ENCODE measurements around the gene CHCHD4.

CHCHD4 gene

DNA sequence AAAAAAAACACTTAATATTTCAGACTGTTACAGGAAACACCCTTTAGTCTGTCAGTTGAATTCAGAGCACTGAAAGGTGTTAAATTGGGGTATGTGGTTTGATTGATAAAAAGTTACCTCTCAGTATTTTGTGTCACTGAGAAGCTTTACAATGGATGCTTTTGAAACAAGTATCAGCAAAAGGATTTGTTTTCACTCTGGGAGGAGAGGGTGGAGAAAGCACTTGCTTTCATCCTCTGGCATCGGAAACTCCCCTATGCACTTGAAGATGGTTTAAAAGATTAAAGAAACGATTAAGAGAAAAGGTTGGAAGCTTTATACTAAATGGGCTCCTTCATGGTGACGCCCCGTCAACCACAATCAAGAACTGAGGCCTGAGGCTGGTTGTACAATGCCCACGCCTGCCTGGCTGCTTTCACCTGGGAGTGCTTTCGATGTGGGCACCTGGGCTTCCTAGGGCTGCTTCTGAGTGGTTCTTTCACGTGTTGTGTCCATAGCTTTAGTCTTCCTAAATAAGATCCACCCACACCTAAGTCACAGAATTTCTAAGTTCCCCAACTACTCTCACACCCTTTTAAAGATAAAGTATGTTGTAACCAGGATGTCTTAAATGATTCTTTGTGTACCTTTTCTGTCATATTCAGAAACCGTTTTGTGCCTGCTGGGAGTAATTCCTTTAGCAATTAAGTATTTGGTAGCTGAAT lies 18.0 kb upstream of the CHCHD4 start:
- Histone ChIP-seq H3K27ac (replicated peaks) (peak overlapping the region; percentile 94), H3K4me3 (replicated peaks; ENCODE audit: insufficient read depth, low read length) (no peak overlapping the region), H3K27me3 (ENCODE audit: insufficient read depth, poor library complexity, severe bottlenecking) (no peaks in the 10 kb centered on the region)
- TF ChIP-seq SPI1 (IDR thresholded peaks at IDR 0.05; ENCODE audit: borderline replicate concordance, low read depth) = no peak
- TF ChIP-seq, protein P1, sequence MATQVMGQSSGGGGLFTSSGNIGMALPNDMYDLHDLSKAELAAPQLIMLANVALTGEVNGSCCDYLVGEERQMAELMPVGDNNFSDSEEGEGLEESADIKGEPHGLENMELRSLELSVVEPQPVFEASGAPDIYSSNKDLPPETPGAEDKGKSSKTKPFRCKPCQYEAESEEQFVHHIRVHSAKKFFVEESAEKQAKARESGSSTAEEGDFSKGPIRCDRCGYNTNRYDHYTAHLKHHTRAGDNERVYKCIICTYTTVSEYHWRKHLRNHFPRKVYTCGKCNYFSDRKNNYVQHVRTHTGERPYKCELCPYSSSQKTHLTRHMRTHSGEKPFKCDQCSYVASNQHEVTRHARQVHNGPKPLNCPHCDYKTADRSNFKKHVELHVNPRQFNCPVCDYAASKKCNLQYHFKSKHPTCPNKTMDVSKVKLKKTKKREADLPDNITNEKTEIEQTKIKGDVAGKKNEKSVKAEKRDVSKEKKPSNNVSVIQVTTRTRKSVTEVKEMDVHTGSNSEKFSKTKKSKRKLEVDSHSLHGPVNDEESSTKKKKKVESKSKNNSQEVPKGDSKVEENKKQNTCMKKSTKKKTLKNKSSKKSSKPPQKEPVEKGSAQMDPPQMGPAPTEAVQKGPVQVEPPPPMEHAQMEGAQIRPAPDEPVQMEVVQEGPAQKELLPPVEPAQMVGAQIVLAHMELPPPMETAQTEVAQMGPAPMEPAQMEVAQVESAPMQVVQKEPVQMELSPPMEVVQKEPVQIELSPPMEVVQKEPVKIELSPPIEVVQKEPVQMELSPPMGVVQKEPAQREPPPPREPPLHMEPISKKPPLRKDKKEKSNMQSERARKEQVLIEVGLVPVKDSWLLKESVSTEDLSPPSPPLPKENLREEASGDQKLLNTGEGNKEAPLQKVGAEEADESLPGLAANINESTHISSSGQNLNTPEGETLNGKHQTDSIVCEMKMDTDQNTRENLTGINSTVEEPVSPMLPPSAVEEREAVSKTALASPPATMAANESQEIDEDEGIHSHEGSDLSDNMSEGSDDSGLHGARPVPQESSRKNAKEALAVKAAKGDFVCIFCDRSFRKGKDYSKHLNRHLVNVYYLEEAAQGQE (IDR thresholded peaks at IDR 0.05; ENCODE audit: insufficient replicate concordance, low read depth) = no peak
- TF ChIP-seq POLR2AphosphoS5 (IDR thresholded peaks at IDR 0.05; ENCODE audit: low read depth) = no peak
- TF ChIP-seq GABPA (IDR thresholded peaks at IDR 0.05; ENCODE audit: low read depth) = no peak
- TF ChIP-seq, protein P2, sequence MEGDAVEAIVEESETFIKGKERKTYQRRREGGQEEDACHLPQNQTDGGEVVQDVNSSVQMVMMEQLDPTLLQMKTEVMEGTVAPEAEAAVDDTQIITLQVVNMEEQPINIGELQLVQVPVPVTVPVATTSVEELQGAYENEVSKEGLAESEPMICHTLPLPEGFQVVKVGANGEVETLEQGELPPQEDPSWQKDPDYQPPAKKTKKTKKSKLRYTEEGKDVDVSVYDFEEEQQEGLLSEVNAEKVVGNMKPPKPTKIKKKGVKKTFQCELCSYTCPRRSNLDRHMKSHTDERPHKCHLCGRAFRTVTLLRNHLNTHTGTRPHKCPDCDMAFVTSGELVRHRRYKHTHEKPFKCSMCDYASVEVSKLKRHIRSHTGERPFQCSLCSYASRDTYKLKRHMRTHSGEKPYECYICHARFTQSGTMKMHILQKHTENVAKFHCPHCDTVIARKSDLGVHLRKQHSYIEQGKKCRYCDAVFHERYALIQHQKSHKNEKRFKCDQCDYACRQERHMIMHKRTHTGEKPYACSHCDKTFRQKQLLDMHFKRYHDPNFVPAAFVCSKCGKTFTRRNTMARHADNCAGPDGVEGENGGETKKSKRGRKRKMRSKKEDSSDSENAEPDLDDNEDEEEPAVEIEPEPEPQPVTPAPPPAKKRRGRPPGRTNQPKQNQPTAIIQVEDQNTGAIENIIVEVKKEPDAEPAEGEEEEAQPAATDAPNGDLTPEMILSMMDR (IDR thresholded peaks at IDR 0.05; ENCODE audit: insufficient read depth, low read length) = no peak
- DNase-seq (ENCODE audit: low read depth in 1 of 2, low spot score in 1 of 2) = no peak

DNA sequence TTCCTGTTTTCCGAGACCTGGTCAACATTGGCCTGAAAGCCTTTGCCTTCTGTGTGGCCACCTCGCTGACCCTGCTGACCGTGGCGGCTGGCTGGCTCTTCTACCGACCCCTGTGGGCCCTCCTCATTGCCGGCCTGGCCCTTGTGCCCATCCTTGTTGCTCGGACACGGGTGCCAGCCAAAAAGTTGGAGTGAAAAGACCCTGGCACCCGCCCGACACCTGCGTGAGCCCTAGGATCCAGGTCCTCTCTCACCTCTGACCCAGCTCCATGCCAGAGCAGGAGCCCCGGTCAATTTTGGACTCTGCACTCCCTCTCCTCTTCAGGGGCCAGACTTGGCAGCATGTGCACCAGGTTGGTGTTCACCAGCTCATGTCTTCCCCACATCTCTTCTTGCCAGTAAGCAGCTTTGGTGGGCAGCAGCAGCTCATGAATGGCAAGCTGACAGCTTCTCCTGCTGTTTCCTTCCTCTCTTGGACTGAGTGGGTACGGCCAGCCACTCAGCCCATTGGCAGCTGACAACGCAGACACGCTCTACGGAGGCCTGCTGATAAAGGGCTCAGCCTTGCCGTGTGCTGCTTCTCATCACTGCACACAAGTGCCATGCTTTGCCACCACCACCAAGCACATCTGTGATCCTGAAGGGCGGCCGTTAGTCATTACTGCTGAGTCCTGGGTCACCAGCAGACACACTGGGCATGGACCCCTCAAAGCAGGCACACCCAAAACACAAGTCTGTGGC lies 17.1 kb upstream of the CHCHD4 start:
- TF ChIP-seq SPI1 (IDR thresholded peaks at IDR 0.05; ENCODE audit: borderline replicate concordance, low read depth) (no peak), POLR2AphosphoS5 (IDR thresholded peaks at IDR 0.05; ENCODE audit: low read depth) (no peak), GABPA (IDR thresholded peaks at IDR 0.05; ENCODE audit: low read depth) (no peak)
- TF ChIP-seq, protein P1 (IDR thresholded peaks at IDR 0.05; ENCODE audit: insufficient replicate concordance, low read depth) = no peak
- TF ChIP-seq, protein P2 (IDR thresholded peaks at IDR 0.05; ENCODE audit: insufficient read depth, low read length) = no peak
- no peak for DNase-seq (ENCODE audit: low read depth in 1 of 2, low spot score in 1 of 2)
- Histone ChIP-seq H3K27ac (replicated peaks) (no peak overlapping the region), H3K27me3 (ENCODE audit: insufficient read depth, poor library complexity, severe bottlenecking) (no peaks in the 10 kb centered on the region), H3K4me3 (replicated peaks; ENCODE audit: insufficient read depth, low read length) (no peak overlapping the region)

DNA sequence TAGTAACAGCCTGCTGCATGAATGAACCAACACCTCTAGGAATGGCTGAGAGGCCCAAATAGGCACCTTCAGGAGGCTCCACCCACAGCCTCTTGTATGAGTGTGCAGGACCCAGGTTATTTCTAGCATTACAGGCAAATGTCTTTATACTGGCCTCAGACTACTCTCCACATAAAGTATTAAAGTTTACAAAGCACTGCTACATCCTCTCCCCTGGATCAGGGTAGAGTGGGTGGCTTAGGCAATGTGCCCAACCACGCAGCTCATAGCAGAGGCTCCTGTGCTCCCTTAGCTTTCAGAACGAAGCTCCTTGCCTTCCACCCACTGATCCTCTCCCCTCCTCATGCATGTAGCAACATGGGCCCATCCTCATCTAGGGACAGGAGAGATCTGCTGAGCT lies 16.5 kb upstream of the CHCHD4 start:
- Histone ChIP-seq H3K27ac (replicated peaks) (no peak overlapping the region), H3K4me3 (replicated peaks; ENCODE audit: insufficient read depth, low read length) (no peak overlapping the region), H3K27me3 (ENCODE audit: insufficient read depth, poor library complexity, severe bottlenecking) (no peaks in the 10 kb centered on the region)
- TF ChIP-seq, protein P1 (IDR thresholded peaks at IDR 0.05; ENCODE audit: insufficient replicate concordance, low read depth) = no peak
- no peak for TF ChIP-seq GABPA (IDR thresholded peaks at IDR 0.05; ENCODE audit: low read depth)
- no peak for TF ChIP-seq POLR2AphosphoS5 (IDR thresholded peaks at IDR 0.05; ENCODE audit: low read depth)
- TF ChIP-seq, protein P2 (IDR thresholded peaks at IDR 0.05; ENCODE audit: insufficient read depth, low read length) = no peak
- no peak for TF ChIP-seq SPI1 (IDR thresholded peaks at IDR 0.05; ENCODE audit: borderline replicate concordance, low read depth)
- no peak for DNase-seq (ENCODE audit: low read depth in 1 of 2, low spot score in 1 of 2)
